Activated CD8-positive, alpha-beta memory T cell treated with anti-CD3 and anti-CD28 coated beads for 24 hours (primary cell): ENCODE measurements around the gene PALS1.
"Not testable (repeated sequence)": the region's sequence is repeated elsewhere in the genome, so short reads cannot be mapped to it uniquely, and the experiment has no call there.

Experiments
- DNase-seq: peaks from one replicate; pipeline ENCODE4 v3.0.0-alpha.2; 2020

Gene PALS1

GRCh38 chr14:67260965-67261364, 19.7 kb downstream of the PALS1 start:
- DNase-seq, result no peak

DNA sequence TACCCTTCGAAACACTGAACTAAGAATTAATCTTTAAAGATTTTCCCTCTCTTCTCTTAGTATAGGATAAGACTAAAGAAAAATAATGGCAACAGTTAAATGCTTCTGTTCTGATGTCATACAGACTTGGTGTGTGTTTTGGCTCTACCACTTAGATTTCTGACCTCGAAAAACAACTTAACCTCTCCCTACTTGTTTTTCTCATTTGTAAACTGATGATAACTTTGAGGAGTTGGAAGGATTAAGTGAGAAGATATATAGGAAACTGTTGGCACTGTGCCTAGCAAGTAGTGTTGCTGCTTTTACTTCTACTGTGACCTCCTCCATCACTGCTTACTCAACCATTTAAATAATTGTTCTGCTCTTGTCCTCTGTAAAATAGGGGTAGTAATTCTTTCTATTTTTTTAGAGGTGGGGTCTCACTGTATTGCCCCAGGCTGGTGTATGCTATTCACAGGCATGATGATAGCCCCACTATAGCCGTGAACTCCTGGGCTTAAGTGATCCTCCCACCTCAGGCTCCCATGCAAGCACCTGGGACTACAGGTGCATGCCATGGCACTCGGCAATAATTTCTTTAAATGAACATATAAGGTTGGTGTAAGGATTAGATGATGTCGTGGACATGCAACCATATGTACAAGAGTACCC, 22.4 kb downstream of the PALS1 start:
- no peak for DNase-seq

DNA sequence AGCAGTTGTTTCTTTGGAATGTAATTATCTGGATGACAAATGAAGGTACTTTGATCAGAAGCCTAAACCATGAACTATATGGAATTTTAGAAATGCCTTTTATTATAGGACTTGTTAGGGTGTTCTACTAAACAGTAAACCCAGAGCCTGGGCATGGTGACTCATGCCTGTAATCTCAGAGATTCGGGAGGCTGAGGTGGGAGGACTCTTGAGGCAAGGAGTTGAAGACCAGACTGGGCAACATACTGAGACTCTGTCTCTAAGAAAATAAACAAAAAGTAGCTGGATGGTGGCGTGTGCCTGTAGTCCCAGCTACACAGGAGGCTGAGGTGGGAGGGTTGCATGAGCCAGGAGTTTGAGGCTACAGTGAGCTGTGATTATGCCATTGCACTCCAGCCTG, 23.9 kb downstream of the PALS1 start:
- DNase-seq, result no peak

- no peak for DNase-seq
Measured at GRCh38 chr14:67267576-67268328, 26.5 kb downstream of the PALS1 start.

GRCh38 chr14:67268426-67269150, 27.4 kb downstream of the PALS1 start:
- no peak for DNase-seq

- no peak for DNase-seq
Measured at GRCh38 chr14:67269298-67270060, 28.2 kb downstream of the PALS1 start.

- no peak for DNase-seq
Measured at GRCh38 chr14:67270145-67270753, 29.0 kb downstream of the PALS1 start.

- no peak for DNase-seq
Measured at GRCh38 chr14:67270933-67271332, 29.7 kb downstream of the PALS1 start.

- DNase-seq, result not testable (repeated sequence)
Measured at GRCh38 chr14:67273281-67273680, 32.0 kb downstream of the PALS1 start.

DNA sequence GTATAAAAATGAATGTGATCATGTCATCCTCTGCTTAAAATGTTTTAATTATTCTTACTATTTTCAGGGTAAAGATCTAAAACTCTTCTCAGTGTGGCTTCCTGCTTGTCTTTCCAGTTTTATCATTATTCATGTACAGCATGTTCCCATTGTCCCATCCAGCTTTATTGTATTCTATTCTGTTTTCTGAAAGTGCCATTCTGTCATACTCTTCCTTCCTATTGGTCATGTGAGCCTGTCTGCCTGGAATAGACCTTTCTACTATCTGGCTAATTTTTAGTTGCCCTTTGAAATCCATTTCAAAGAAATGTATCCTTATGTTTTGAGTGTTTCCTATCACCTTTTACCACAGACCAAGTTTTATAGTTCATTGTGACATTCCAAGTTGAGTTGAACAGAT, 34.9 kb downstream of the PALS1 start:
- DNase-seq, result no peak

DNA sequence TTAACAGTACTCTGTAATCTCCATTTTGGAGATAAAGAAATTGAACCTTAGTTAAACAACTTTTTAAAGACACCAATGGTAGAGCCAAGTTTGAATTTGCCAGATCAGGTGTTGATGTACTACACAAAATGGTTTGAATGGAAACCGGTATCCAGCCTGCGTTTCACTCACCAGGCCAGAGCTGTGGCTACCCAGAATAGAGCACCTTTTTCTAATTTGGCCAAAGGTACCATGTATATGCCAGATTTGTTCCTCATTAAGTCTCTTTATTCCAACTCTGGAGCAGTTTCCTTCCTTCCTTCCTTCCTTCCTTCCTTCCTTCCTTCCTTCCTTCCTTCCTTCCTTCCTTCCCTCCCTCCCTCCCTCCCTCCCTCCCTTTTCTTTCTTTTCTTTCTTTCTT, 39.3 kb downstream of the PALS1 start:
- no peak for DNase-seq

DNA sequence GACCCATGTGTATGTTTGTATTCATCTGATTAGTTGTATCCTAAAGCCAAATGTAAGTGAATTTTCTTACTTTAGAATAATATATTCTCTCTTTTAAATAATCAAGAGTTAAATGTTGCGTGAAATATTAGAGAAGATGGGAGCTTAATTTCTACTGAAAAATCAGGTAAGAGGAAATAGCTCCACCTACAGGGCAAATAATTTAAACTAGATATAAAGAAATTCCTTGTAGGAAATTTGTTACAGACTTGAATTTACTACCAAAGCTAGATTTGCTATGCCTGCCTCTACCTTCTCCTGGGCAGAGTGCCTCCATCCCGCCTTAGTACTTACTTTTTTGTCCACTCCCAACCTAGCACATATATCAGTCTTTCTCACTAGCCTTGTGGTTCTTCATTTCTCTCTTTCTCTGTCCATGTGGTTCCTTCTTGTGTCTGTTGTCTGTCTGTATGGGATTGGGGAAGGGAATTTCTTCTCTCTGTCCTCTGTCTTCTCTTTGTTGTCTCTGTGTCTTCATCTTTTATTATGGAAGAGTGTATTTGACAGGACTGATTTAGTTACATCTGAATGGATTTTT, 44.7 kb downstream of the PALS1 start:
- DNase-seq, result no peak
